ENCODE measurements around the gene PTPRK. TPM values are rescaled to one million over a fixed set of nuclear protein-coding genes. Genes with fewer than 3 reads are reported as not detected.

The PTPRK gene
- total RNA-seq, 1 experiment from 2014 or later, result 53.8 TPM

- Histone ChIP-seq H3K27ac (ENCODE audit: low read length) (no peak overlapping the region), H3K9ac (ENCODE audit: low read length) (no peak overlapping the region), H3K79me2 (ENCODE audit: low read length) (no peaks in the 10 kb centered on the region), H3K4me3 (ENCODE audit: low read length) (no peak overlapping the region), H3F3A (ENCODE audit: low read length, unreplicated experiment) (no peaks in the 10 kb centered on the region), H4K20me1 (ENCODE audit: low read length) (no peaks in the 10 kb centered on the region), H3K4me1 (ENCODE audit: insufficient read depth, low read length) (no peaks in the 10 kb centered on the region), H3K27me3 (ENCODE audit: low read length) (no peaks in the 10 kb centered on the region), H3K4me2 (ENCODE audit: low read length) (no peak overlapping the region), H2AFZ (ENCODE audit: low read length) (no peak overlapping the region), H3K36me3 (ENCODE audit: low read depth, low read length) (no peaks in the 10 kb centered on the region), H3K9me3 (ENCODE audit: low read length) (no peaks in the 10 kb centered on the region), H3K9me2 (replicated peaks; ENCODE audit: low read length) (no peaks in the 10 kb centered on the region)
- DNase-seq, result no peak
- POLR2A ChIA-PET (ENCODE audit: unreplicated experiment), result no interaction called here
- intact Hi-C loops (cut with micrococcal nuclease), result no loop called here
- no peak for ATAC-seq
- no peak for TF ChIP-seq EZH2 (IDR thresholded peaks at IDR 0.05; ENCODE audit: low read length, unreplicated experiment)
- no peak for TF ChIP-seq EZH2phosphoT487 (IDR thresholded peaks at IDR 0.05; ENCODE audit: borderline replicate concordance, low read length)
- no peak for TF ChIP-seq CTCF (conservative IDR thresholded peaks at IDR 0.05; ENCODE audit: low read depth, low read length)
- no TSS peak for BruUV-seq (replicated peaks)
- CTCF ChIA-PET, result no interaction called here
Measured at GRCh38 chr6:128149796-128150195, 370.6 kb downstream of the PTPRK start.

GRCh38 chr6:128144320-128144719 is 376.1 kb downstream of the PTPRK start:
- H3K9me3 ChIP-seq (ENCODE audit: low read length), result no peaks in the 10 kb centered on the region
- H4K20me1 ChIP-seq (ENCODE audit: low read length), result no peaks in the 10 kb centered on the region
- ATAC-seq (no peak), DNase-seq (no peak)
- CTCF ChIA-PET, result no interaction called here
- H3K79me2 ChIP-seq (ENCODE audit: low read length), result no peaks in the 10 kb centered on the region
- intact Hi-C loops (cut with micrococcal nuclease), result no loop called here
- no peak overlapping the region for H3K9ac ChIP-seq (ENCODE audit: low read length)
- no peak overlapping the region for H3K4me3 ChIP-seq (ENCODE audit: low read length)
- no peaks in the 10 kb centered on the region for H3K27me3 ChIP-seq (ENCODE audit: low read length)
- POLR2A ChIA-PET (ENCODE audit: unreplicated experiment), result no interaction called here
- no peak for TF ChIP-seq CTCF (conservative IDR thresholded peaks at IDR 0.05; ENCODE audit: low read depth, low read length)
- no peak for TF ChIP-seq EZH2phosphoT487 (IDR thresholded peaks at IDR 0.05; ENCODE audit: borderline replicate concordance, low read length)
- TF ChIP-seq EZH2 (IDR thresholded peaks at IDR 0.05; ENCODE audit: low read length, unreplicated experiment), result no peak
- no peak overlapping the region for H3K4me2 ChIP-seq (ENCODE audit: low read length)
- no peak overlapping the region for H2AFZ ChIP-seq (ENCODE audit: low read length)
- no peaks in the 10 kb centered on the region for H3F3A ChIP-seq (ENCODE audit: low read length, unreplicated experiment)
- no peaks in the 10 kb centered on the region for H3K36me3 ChIP-seq (ENCODE audit: low read depth, low read length)
- no peaks in the 10 kb centered on the region for H3K4me1 ChIP-seq (ENCODE audit: insufficient read depth, low read length)
- no peaks in the 10 kb centered on the region for H3K9me2 ChIP-seq (replicated peaks; ENCODE audit: low read length)
- no peak overlapping the region for H3K27ac ChIP-seq (ENCODE audit: low read length)
- BruUV-seq (replicated peaks), result no TSS peak

- no peak for ATAC-seq
- Histone ChIP-seq H3K9me2 (replicated peaks; ENCODE audit: low read length) (no peaks in the 10 kb centered on the region), H3K4me3 (ENCODE audit: low read length) (no peak overlapping the region), H3K4me2 (ENCODE audit: low read length) (no peak overlapping the region), H3K4me1 (ENCODE audit: insufficient read depth, low read length) (no peaks in the 10 kb centered on the region), H3K9me3 (ENCODE audit: low read length) (no peaks in the 10 kb centered on the region), H3K27me3 (ENCODE audit: low read length) (no peaks in the 10 kb centered on the region), H3K79me2 (ENCODE audit: low read length) (no peaks in the 10 kb centered on the region), H3K9ac (ENCODE audit: low read length) (no peak overlapping the region), H3K36me3 (ENCODE audit: low read depth, low read length) (no peaks in the 10 kb centered on the region), H2AFZ (ENCODE audit: low read length) (no peak overlapping the region), H4K20me1 (ENCODE audit: low read length) (no peaks in the 10 kb centered on the region), H3F3A (ENCODE audit: low read length, unreplicated experiment) (no peaks in the 10 kb centered on the region), H3K27ac (ENCODE audit: low read length) (no peak overlapping the region)
- ChIA-PET CTCF (interaction anchor here (0.5 kb wide), 1 partner anchor 667 kb away, joined by 4 read pairs; no protein-coding TSS in a partner anchor), POLR2A (ENCODE audit: unreplicated experiment) (no interaction called here)
- intact Hi-C loops (cut with micrococcal nuclease), result no loop called here
- TF ChIP-seq CTCF (conservative IDR thresholded peaks at IDR 0.05; ENCODE audit: low read depth, low read length) (no peak), EZH2 (IDR thresholded peaks at IDR 0.05; ENCODE audit: low read length, unreplicated experiment) (no peak), EZH2phosphoT487 (IDR thresholded peaks at IDR 0.05; ENCODE audit: borderline replicate concordance, low read length) (no peak)
- no peak for DNase-seq
- BruUV-seq (replicated peaks), result no TSS peak
Measured at GRCh38 chr6:128141932-128142331, 378.5 kb downstream of the PTPRK start.

All from PC-3 (cell line).